Large intestine (tissue), 1 donor: ENCODE measurements around the gene RNF17. TPM values are rescaled to one million over a fixed set of nuclear protein-coding genes. Genes with fewer than 3 reads are reported as not detected.

Experiments
- polyA plus RNA-seq: library from polyadenylated mRNA; unstranded; fragments of 120-200 nt; gene quantifications from one replicate; pipeline ENCODE4 v1.2.1, GENCODE V29; 2013

Gene RNF17
- polyA plus RNA-seq, 1 donor: not detected

Other genes starting within 250 kb of the RNF17 start
- not detected for gene ATP12A, start 83.8 kb upstream of the RNF17 start, polyA plus RNA-seq